Measurements from ENCODE around the gene ATP10D.

Gene ATP10D

DNA sequence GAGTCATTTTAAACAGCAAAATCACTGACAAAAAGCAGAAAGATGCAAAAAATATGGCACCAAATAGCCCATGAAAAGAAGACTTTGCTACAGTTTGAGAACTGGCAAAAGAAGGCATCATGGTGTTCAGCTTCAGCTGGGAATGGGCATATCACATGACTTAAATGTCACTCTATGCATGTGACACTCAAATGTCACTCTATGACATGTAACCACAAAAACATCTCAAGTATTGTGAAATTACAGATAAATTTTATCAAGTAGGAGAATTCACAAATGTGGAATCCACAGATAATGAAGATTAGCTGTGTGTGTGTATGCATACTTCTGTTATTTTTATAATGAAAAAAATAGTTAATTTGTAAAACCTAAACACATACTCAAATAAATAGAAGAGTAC is 81.9 kb downstream of the ATP10D start:
- TF ChIP-seq, protein P1, sequence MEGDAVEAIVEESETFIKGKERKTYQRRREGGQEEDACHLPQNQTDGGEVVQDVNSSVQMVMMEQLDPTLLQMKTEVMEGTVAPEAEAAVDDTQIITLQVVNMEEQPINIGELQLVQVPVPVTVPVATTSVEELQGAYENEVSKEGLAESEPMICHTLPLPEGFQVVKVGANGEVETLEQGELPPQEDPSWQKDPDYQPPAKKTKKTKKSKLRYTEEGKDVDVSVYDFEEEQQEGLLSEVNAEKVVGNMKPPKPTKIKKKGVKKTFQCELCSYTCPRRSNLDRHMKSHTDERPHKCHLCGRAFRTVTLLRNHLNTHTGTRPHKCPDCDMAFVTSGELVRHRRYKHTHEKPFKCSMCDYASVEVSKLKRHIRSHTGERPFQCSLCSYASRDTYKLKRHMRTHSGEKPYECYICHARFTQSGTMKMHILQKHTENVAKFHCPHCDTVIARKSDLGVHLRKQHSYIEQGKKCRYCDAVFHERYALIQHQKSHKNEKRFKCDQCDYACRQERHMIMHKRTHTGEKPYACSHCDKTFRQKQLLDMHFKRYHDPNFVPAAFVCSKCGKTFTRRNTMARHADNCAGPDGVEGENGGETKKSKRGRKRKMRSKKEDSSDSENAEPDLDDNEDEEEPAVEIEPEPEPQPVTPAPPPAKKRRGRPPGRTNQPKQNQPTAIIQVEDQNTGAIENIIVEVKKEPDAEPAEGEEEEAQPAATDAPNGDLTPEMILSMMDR (IDR thresholded peaks at IDR 0.05; ENCODE audit: control insufficient read depth, insufficient read depth, low read depth, low read length, missing control alignments): no peak
- H3K4me3 ChIP-seq (ENCODE audit: control insufficient read depth, low read depth, low read length): no peak overlapping the region
- no peak for DNase-seq (ENCODE audit: low read depth)

DNA sequence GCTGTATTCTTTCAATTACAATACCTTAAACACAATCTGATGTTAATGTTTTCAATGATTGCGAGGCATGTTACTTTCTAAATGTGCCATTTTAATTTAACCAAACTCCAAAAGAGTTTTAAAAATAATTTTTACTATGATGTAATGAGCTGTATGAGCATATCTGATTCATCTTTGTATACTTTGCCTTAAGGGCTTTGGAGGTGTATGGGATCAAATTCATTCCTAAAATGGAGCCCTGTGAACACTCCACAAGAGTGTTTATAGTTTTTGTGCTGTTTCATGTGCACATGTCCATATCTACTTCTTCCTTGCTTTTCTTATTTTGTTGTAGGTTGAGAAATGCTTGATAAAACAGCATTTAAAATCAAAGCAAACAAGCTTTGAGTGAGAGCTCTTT is 82.4 kb downstream of the ATP10D start:
- TF ChIP-seq, protein P1 (IDR thresholded peaks at IDR 0.05; ENCODE audit: control insufficient read depth, insufficient read depth, low read depth, low read length, missing control alignments): no peak
- H3K4me3 ChIP-seq (ENCODE audit: control insufficient read depth, low read depth, low read length): no peak overlapping the region
- DNase-seq (ENCODE audit: low read depth): no peak

DNA sequence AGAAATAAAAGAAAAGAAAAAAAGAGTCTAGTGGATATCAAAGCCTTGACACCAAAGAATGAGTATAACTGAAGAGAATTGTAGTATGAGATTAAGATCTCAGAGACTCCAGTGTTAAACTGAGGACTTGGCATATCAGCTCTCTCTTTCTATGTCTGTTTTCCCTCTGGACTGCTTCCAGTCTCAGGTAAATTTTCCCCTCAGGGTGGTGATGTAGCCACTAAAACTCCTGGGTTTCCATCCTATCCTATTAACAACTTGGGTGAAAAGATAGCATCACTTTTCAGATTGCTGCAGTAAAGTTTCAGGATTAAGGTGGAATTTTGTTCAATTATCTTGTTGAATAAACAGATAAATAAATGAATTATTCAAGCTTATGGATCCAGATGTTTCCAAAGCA is 85.7 kb downstream of the ATP10D start:
- DNase-seq (ENCODE audit: low read depth): no peak
- TF ChIP-seq, protein P1 (IDR thresholded peaks at IDR 0.05; ENCODE audit: control insufficient read depth, insufficient read depth, low read depth, low read length, missing control alignments): no peak
- no peak overlapping the region for H3K4me3 ChIP-seq (ENCODE audit: control insufficient read depth, low read depth, low read length)

DNA sequence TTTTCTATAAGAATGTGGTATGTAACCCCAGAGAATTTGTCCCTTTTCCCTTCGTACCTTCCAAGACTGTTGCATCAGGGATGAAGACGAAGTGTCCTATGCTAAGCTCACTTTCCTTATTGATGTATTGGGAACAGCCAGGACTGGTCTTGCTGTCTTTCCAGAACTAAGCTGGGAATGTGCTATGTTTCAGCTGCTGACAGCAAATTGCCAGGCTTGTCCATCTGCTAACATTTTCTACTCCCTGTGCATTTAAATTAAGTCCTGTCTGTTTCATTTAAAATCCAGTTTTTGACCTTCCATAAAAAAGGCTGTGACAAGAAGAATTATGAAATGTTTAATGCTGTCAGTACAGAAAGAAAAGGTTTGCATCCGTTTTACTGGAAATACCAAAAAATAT is 87.9 kb downstream of the ATP10D start:
- no peak for DNase-seq (ENCODE audit: low read depth)
- TF ChIP-seq, protein P1 (IDR thresholded peaks at IDR 0.05; ENCODE audit: control insufficient read depth, insufficient read depth, low read depth, low read length, missing control alignments): no peak
- H3K4me3 ChIP-seq (ENCODE audit: control insufficient read depth, low read depth, low read length): no peak overlapping the region

DNA sequence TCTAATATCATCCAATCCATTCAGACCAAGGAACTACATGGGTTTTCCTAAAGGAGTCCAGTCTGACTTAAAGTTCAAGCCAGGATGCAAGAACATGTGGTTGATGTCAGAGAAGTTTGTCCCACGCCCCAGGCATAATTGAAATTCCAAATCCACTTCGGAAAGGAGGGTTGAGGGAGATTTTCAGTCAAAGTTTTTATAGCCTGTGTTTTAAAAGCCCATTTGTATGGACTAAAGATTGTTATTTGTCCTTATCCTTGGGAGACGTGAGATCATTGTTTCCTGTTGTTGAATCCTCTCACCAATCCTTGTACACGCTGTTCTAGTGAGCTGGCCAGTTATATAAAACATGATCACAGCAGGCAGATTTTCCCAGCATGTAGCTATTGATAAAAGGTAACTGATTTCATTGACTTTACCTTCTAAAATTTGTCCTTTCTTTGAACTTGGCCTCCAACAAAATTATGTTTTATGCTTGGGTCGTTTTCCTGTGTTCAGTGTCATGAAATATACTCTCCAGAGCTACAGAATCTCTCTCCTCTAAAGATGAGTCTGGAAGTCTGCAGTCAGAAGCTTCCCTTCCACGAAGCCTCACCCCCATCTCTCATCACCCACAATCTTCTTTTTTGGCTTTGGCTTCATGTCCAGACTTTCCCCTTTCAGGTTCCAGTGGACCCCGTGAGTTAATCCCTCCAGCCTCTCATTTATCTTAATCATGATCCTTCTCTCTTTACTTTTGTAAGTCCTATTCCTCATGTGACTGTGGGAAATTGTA is 92.9 kb downstream of the ATP10D start:
- TF ChIP-seq, protein P1 (IDR thresholded peaks at IDR 0.05; ENCODE audit: control insufficient read depth, insufficient read depth, low read depth, low read length, missing control alignments): no peak
- no peak overlapping the region for H3K4me3 ChIP-seq (ENCODE audit: control insufficient read depth, low read depth, low read length)
- DNase-seq (ENCODE audit: low read depth): no peak

DNA sequence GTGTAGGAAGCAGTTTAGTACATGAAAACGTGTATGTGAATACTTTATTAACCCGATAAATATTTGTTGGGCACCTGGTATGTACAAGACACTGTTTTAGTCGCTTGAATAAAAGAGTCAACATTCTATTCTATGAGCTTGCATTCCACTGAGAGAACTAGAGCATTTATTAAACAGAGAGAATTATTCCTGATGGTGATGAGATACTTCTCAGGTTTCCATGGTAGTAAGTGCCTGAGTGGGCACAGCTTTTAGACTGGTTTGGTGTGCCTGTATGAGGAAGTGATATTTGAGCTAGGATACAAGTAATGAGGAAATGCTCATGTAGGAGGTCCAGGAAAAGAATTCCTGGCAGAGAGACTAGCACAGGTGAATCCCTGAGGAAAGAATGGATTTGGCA is 94.2 kb downstream of the ATP10D start:
- H3K4me3 ChIP-seq (ENCODE audit: control insufficient read depth, low read depth, low read length): no peak overlapping the region
- TF ChIP-seq, protein P1 (IDR thresholded peaks at IDR 0.05; ENCODE audit: control insufficient read depth, insufficient read depth, low read depth, low read length, missing control alignments): no peak
- DNase-seq (ENCODE audit: low read depth): no peak
